ENCODE measurements around the gene PRDX3.

DNA sequence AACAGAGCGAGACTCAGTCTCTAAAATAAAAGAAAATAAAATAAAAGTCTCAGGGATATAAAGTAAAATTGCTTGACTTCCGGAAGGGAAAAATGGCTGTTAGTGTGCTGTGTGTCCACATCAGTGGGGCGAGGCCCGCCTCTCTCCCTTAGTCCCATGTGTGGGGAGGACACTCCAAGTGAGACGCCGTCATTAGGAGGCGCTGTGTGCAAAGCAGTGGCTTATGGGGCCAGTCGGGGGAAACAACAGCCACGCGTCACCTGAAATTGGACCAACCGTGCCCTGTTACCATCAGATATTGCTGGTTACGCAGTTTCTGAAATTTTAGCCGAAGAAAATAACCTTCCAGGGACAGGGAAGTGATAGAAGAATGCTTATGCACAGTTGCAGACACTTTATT is 28.9 kb downstream of the PRDX3 start:
- no peak for TF ChIP-seq POLR2AphosphoS5 (IDR thresholded peaks at IDR 0.05; ENCODE audit: borderline replicate concordance, low read depth, low read length)
- no peak for TF ChIP-seq EZH2 (IDR thresholded peaks at IDR 0.05)
- TF ChIP-seq FOXP2 (optimal IDR thresholded peaks at IDR 0.05; ENCODE audit: control extremely low read depth, extremely low read length, insufficient read depth): no peak

Data from SK-N-MC (cell line).